Cardiac muscle cell (in vitro differentiated cells and primary cell): Measurements from ENCODE around the gene CPSF7. TPM values are rescaled to one million over a fixed set of nuclear protein-coding genes. Genes with fewer than 3 reads are reported as not detected.

Experiments used
- DNase-seq, 2 donors: peaks; one replicate each; pipeline versions ENCODE4 v3.0.0 to v3.0.0-alpha.2; 2010 to 2017; ENCODE audit warnings: low read depth in 1 of 2, low spot score in 1 of 2
- H3K27ac ChIP-seq: fragments of 200-600 bp; sonication (generic); 2 replicates; pipeline ENCODE4 v1.5.1; 2016
- H3K27me3 ChIP-seq: fragments of 200-600 bp; sonication (generic); 2 replicates; pipeline ENCODE4 v1.6.0; 2016; ENCODE audit warnings: control low read depth
- H3K36me3 ChIP-seq: fragments of 200-600 bp; sonication (generic); 2 replicates; pipeline ENCODE4 v1.5.1; 2016; ENCODE audit warnings: control low read depth
- H3K4me1 ChIP-seq: fragments of 200-600 bp; sonication (generic); 2 replicates; pipeline ENCODE4 v1.8.1; 2017; ENCODE audit warnings: low read depth, mild to moderate bottlenecking, mixed run types
- H3K4me3 ChIP-seq: fragments of 200-600 bp; sonication (generic); 2 replicates; pipeline ENCODE4 v1.5.1; 2016; ENCODE audit warnings: mild to moderate bottlenecking
- H3K9me3 ChIP-seq: fragments of 200-600 bp; sonication (generic); 2 replicates; pipeline ENCODE4 v1.5.1; 2017; ENCODE audit warnings: low read depth, mild to moderate bottlenecking, control low read depth
- polyA plus RNA-seq: library from polyadenylated mRNA; unstranded; fragments of >200 nt; fragmentation: Nextera tagmentation; extraction: Ambion mirVana; gene quantifications from 2 replicates; pipeline ENCODE4 v1.2.1, GENCODE V29; 2016
- total RNA-seq: library from RNA; depleted of rRNA; stranded (reverse); fragments of >200 nt; gene quantifications from 2 replicates; pipeline ENCODE4 v1.2.3, GENCODE V29; 2016
- TF ChIP-seq, protein P1 (sequence below): IDR thresholded peaks from 2 replicates; pipeline ENCODE4 v1.5.1; 2012; ENCODE audit warnings: low read depth, mild to moderate bottlenecking, low read length

The CPSF7 gene
- 46.9 and 64.7 TPM in 2 replicates for total RNA-seq
- 34.6 and 55.5 TPM in 2 replicates for polyA plus RNA-seq

GRCh38 chr11:61429691-61430582 lies at the start of gene CPSF7, which contains the start of gene SDHAF2:
Gene CPSF7 (minus strand): TSS chr11:61429975. CDS start chr11:61429235, 740 bp downstream.
Gene SDHAF2 (plus strand): TSS chr11:61430124. CDS start chr11:61430147, 23 bp downstream.
- TF ChIP-seq, protein P1, sequence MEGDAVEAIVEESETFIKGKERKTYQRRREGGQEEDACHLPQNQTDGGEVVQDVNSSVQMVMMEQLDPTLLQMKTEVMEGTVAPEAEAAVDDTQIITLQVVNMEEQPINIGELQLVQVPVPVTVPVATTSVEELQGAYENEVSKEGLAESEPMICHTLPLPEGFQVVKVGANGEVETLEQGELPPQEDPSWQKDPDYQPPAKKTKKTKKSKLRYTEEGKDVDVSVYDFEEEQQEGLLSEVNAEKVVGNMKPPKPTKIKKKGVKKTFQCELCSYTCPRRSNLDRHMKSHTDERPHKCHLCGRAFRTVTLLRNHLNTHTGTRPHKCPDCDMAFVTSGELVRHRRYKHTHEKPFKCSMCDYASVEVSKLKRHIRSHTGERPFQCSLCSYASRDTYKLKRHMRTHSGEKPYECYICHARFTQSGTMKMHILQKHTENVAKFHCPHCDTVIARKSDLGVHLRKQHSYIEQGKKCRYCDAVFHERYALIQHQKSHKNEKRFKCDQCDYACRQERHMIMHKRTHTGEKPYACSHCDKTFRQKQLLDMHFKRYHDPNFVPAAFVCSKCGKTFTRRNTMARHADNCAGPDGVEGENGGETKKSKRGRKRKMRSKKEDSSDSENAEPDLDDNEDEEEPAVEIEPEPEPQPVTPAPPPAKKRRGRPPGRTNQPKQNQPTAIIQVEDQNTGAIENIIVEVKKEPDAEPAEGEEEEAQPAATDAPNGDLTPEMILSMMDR = no peak
- H3K4me3 ChIP-seq = peak within 1 kb of the TSS; percentile 83
- H3K4me1 ChIP-seq = peaks cover 3% of the 10 kb centered on the region

DNA sequence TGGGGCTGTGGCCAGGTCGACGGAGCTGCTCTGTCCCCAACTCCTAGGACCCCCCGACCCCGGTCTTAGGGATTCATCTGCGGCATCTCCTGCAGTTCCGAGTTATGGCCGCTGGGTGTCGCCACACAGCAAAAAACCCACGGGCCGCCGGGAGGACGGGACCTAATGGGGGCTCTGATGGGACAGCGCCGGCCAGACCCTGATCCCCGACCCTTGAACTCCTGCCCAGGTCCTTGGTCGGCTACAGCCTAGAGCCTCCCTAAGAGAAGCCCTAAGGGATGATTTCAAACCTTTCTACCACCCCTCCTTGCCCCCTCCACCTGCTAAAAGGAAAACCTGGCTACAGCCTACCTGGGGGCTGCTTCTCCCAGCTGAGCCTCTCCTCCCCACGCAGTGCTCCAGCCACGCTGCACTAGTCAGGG lies 48.0 kb upstream of the CPSF7 start:
- Histone ChIP-seq H3K27me3 (no peaks in the 10 kb centered on the region), H3K4me3 (no peak overlapping the region), H3K27ac (no peak overlapping the region), H3K4me1 (peaks cover 5% of the 10 kb centered on the region), H3K9me3 (no peaks in the 10 kb centered on the region), H3K36me3 (no peaks in the 10 kb centered on the region)
- TF ChIP-seq, protein P1 = peak; percentile 89
- peak in 1 of 2 donors; percentile 61 for DNase-seq

More at GRCh38 chr11:61429691-61430582, at the start of gene CPSF7, which contains the start of gene SDHAF2:
- DNase-seq = peak; percentile 97 to 98
- Histone ChIP-seq H3K27ac (peak within 1 kb of the TSS; percentile 99), H3K27me3 (no peaks in the 10 kb centered on the region), H3K36me3 (peaks cover 36% of the 10 kb centered on the region), H3K9me3 (no peaks in the 10 kb centered on the region)

DNA sequence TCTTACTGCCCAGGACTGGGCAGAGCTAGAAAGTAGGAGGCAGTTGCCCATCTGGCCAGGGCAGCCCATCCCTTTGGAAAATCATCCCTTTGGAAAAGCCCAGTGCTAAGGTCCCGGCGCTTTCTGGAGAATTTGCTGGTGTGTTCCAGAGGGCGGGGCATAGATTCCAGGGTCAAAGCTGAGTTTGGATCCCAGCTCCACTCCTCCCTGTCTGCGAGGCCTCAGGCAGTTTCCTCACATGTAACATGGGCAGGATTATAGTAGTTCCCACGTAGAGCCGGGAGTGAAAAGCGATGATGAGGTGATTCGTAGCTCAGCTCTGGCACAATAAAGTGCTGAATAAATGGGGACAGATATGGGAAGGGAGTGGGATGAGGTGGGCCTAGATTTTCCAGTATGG lies 47.4 kb upstream of the CPSF7 start:
- Histone ChIP-seq H3K36me3 (no peaks in the 10 kb centered on the region), H3K27ac (no peak overlapping the region), H3K27me3 (no peaks in the 10 kb centered on the region), H3K9me3 (no peaks in the 10 kb centered on the region), H3K4me3 (no peak overlapping the region), H3K4me1 (peaks cover 5% of the 10 kb centered on the region)
- TF ChIP-seq, protein P1 = no peak
- DNase-seq = no peak

DNA sequence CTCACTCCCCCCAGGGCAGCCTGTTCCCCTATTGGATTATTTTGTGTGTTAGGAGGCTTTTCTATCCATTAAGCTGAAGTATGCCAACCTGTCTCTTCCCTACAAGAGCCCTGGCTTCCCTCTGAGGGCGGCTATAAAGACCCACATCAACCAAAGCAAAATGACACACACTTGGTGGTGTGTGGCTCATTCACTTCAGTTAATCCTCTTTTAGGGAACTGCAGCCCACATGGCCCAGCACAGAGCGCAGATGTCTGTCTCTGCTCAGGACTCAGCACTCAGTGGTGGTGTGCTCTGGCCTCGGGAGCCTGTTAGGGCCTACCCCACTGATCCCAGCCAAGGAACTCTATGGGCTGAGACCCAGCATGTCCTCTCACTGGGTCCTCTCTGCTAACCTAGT lies 46.6 kb upstream of the CPSF7 start:
- H3K36me3 ChIP-seq = no peaks in the 10 kb centered on the region

DNA sequence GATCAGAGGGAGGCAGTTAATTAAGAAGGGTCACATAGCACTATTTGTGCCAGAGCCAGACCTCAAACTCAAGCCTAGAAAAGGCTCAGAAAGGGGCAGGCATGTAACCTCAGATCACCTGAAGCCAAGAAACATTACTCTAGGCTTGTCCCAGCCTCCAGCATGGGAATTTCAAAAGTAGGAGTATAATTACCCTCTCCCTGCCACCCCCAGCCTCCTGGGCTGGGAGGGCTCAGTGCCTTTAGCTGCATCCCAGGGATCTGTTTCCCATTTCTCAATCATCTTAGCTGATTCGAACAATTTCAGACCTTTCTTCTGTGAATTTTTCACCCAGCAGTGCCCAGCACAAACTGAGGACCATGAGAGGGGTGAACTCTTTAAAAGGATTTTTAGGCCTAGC lies 45.7 kb upstream of the CPSF7 start:
- Histone ChIP-seq H3K27me3 (no peaks in the 10 kb centered on the region), H3K4me1 (peaks cover 5% of the 10 kb centered on the region), H3K36me3 (no peaks in the 10 kb centered on the region), H3K9me3 (no peaks in the 10 kb centered on the region), H3K4me3 (no peak overlapping the region), H3K27ac (no peak overlapping the region)
- no peak for DNase-seq
- TF ChIP-seq, protein P1 = no peak

More for the DNA sequence above, 46.6 kb upstream of the CPSF7 start:
- Histone ChIP-seq H3K9me3 (no peaks in the 10 kb centered on the region), H3K4me3 (no peak overlapping the region), H3K27me3 (no peaks in the 10 kb centered on the region), H3K4me1 (peaks cover 5% of the 10 kb centered on the region), H3K27ac (no peak overlapping the region)
- TF ChIP-seq, protein P1 = no peak
- DNase-seq = no peak
